GM23248 (cell line): Measurements from ENCODE around the gene GPC1. TPM values are rescaled to one million over a fixed set of nuclear protein-coding genes. Genes with fewer than 3 reads are reported as not detected.

Source experiments
- DNase-seq: peaks from one replicate; pipeline ENCODE4 v3.0.0-alpha.2; 2015
- H2AFZ ChIP-seq: fragments of 200-600 bp; sonication (generic); 2 replicates; pipeline ENCODE4 v1.6.1; 2016; ENCODE audit warnings: antibody characterized with exemption
- H3F3A ChIP-seq: fragments of 200-600 bp; sonication (generic); 2 replicates; pipeline ENCODE4 v1.6.1; 2016; ENCODE audit warnings: mild to moderate bottlenecking, antibody characterized with exemption, mixed run types; ENCODE audit not compliant: insufficient read depth
- H3K27ac ChIP-seq: fragments of 200-600 bp; sonication (generic); 2 replicates; pipeline ENCODE4 v1.5.1; 2016; ENCODE audit warnings: mild to moderate bottlenecking
- H3K27me3 ChIP-seq: fragments of 200-600 bp; sonication (generic); replicated peaks from 2 replicates; pipeline ENCODE4 v1.6.1; 2016; ENCODE audit warnings: mild to moderate bottlenecking; ENCODE audit not compliant: insufficient read depth
- H3K36me3 ChIP-seq: fragments of 200-600 bp; sonication (generic); 2 replicates; pipeline ENCODE4 v1.6.1; 2016; ENCODE audit warnings: low read depth, mild to moderate bottlenecking
- H3K4me1 ChIP-seq: fragments of 200-600 bp; sonication (generic); 2 replicates; pipeline ENCODE4 v1.6.1; 2016; ENCODE audit warnings: mild to moderate bottlenecking; ENCODE audit not compliant: insufficient read depth
- H3K4me2 ChIP-seq: fragments of 200-600 bp; sonication (generic); one replicate; pipeline ENCODE4 v1.6.1; 2016; ENCODE audit warnings: mild to moderate bottlenecking; ENCODE audit not compliant: unreplicated experiment
- H3K4me3 ChIP-seq: fragments of 200-600 bp; sonication (generic); 2 replicates; pipeline ENCODE4 v1.5.1; 2016; ENCODE audit warnings: mild to moderate bottlenecking
- H3K79me2 ChIP-seq: fragments of 200-600 bp; sonication (generic); 2 replicates; pipeline ENCODE4 v1.6.1; 2016; ENCODE audit warnings: mild to moderate bottlenecking; ENCODE audit not compliant: insufficient read depth
- H3K9ac ChIP-seq: fragments of 200-600 bp; sonication (generic); 2 replicates; pipeline ENCODE4 v1.6.1; 2016; ENCODE audit warnings: mild to moderate bottlenecking
- H3K9me2 ChIP-seq: fragments of 200-600 bp; sonication (generic); 2 replicates; pipeline ENCODE4 v1.6.1; 2016; ENCODE audit warnings: mixed run types, mild to moderate bottlenecking, moderate library complexity; ENCODE audit not compliant: insufficient read depth
- H3K9me3 ChIP-seq: fragments of 200-600 bp; sonication (generic); one replicate; pipeline ENCODE4 v1.6.1; 2017; ENCODE audit warnings: low read depth
- H4K20me1 ChIP-seq: fragments of 200-600 bp; sonication (generic); 2 replicates; pipeline ENCODE4 v1.6.0; 2016; ENCODE audit not compliant: insufficient read depth
- EZH2 ChIP-seq: fragments of 200-600 bp; sonication (generic); IDR thresholded peaks from 2 replicates; pipeline ENCODE4 v1.6.1; 2018; ENCODE audit warnings: antibody characterized with exemption, mild to moderate bottlenecking; ENCODE audit not compliant: insufficient read depth, poor library complexity, severe bottlenecking
- EZH2phosphoT487 ChIP-seq: fragments of 200-600 bp; sonication (generic); IDR thresholded peaks from 2 replicates; pipeline ENCODE4 v1.6.1; 2018; ENCODE audit warnings: antibody characterized with exemption, moderate library complexity, mild to moderate bottlenecking, low read depth; ENCODE audit not compliant: insufficient read depth
- WGBS, 2 experiments: methylation state at CpG; one replicate each; pipeline ENCODE4 v1.1.6; 2015 to 2017; ENCODE audit warnings: low lambda C conversion rate in 2 of 2, low coverage in 1 of 2; ENCODE audit errors: missing lambda C conversion rate in 2 of 2; 5-methylcytosine and 5-hydroxymethylcytosine counted together
- in situ Hi-C: fragments of 300-500 bp; cut with MboI; formaldehyde crosslinking; loops from 2 replicates; pipeline ENCODE4 v1.15.0; 2020
- polyA plus RNA-seq: library from polyadenylated mRNA; unstranded; fragments of >200 nt; fragmentation: Nextera tagmentation; extraction: Ambion mirVana; gene quantifications from 2 replicates; pipeline ENCODE4 v1.2.1, GENCODE V29; 2016
- total RNA-seq: library from RNA; depleted of rRNA; stranded (reverse); fragments of >200 nt; shearing (Covaris generic); gene quantifications from 2 replicates; pipeline ENCODE4 v1.2.3, GENCODE V29; 2014

The GPC1 gene
- total and polyA plus RNA-seq, 2 experiments from 2014 or later = 66.4 to 88.2 TPM

DNA sequence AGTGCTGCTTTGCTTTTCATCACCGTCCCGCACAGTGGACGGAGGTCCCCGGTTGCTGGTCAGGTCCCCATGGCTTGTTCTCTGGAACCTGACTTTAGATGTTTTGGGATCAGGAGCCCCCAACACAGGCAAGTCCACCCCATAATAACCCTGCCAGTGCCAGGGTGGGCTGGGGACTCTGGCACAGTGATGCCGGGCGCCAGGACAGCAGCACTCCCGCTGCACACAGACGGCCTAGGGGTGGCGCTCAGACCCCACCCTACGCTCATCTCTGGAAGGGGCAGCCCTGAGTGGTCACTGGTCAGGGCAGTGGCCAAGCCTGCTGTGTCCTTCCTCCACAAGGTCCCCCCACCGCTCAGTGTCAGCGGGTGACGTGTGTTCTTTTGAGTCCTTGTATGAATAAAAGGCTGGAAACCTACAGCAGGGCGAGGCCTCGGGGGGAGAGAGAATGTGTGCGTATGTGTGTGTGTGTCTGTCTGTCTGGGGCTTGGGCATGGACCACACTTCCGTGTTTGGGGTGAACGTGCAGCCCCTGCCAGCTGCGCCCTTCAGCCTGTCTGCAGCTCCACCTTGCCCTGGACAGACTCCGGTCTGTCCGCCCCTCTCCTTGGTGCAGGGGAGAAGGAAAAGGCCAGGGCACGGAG, 32.3 kb downstream of the GPC1 start:
- DNase-seq = no peak
- H3K27ac ChIP-seq = no peak overlapping the region
- H3K9me2 ChIP-seq = no peaks in the 10 kb centered on the region
- H3K4me1 ChIP-seq = no peaks in the 10 kb centered on the region
- no peaks in the 10 kb centered on the region for H3K79me2 ChIP-seq
- H4K20me1 ChIP-seq = no peaks in the 10 kb centered on the region
- H3F3A ChIP-seq = no peaks in the 10 kb centered on the region
- no peak overlapping the region for H3K4me3 ChIP-seq
- H2AFZ ChIP-seq = no peak overlapping the region
- TF ChIP-seq EZH2 = no peak
- no peak for TF ChIP-seq EZH2phosphoT487
- no peak overlapping the region for H3K9ac ChIP-seq
- 87 to 88% methylated on average over 16 to 22 of the region's 22 CpGs for WGBS, 2 experiments
- H3K4me2 ChIP-seq = no peak overlapping the region
- H3K27me3 ChIP-seq = no peaks in the 10 kb centered on the region
- no peaks in the 10 kb centered on the region for H3K36me3 ChIP-seq
- in situ Hi-C loops = no loop called here
- H3K9me3 ChIP-seq = no peaks in the 10 kb centered on the region

DNA sequence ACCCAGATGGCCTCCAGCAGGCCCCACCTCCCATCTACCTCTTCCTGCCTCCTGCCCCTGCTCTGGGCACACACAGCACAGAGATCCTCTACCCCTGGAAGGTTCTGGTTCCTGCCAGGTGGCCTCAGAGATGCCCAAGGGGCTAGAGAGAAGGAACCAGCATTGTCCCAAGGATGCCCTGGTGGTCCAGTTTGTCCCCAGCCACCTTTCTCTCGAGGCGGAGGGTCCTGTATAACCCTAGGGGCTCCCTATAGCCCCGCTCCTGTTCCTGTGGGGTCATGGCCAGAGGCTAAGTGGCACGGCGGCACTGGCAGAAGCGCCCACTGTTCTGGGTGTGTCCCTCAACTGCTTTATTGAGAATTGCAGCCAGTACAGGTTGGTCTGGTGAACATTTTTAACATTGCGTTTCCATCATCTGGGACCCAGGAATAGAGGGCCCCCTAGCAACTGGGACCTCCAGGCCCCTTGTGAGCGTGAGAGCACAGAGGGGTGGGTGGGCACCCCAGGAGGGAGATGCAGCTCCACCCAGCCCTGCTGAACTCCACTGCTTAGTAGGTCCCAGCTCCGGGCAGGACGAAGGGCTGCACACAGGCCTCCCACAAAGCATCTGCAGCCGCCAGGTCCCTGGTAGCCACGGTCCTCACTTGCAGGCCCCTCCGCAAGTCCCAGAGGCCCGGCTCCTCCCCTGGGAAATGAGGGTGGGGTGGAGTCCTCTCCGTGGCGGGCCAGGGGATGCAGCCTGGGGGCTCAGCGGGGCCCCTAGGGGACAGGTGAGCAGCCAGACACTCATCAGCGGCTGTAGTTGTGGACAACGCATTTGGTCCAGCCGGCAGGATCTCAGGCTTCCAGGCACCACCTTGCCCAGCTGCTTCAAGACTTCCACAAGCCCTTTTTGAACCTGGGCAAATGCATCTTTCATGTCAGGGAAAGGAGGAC, 33.1 kb downstream of the GPC1 start:
- no peaks in the 10 kb centered on the region for H3K4me1 ChIP-seq
- H3K36me3 ChIP-seq = no peaks in the 10 kb centered on the region
- H3K27me3 ChIP-seq = no peaks in the 10 kb centered on the region
- no peak overlapping the region for H3K9ac ChIP-seq
- no peaks in the 10 kb centered on the region for H3K9me2 ChIP-seq
- H3K9me3 ChIP-seq = no peaks in the 10 kb centered on the region
- WGBS, 2 experiments = 64% methylated on average over 20 of the region's 20 CpGs
- H2AFZ ChIP-seq = no peak overlapping the region
- no peak overlapping the region for H3K4me3 ChIP-seq
- no peaks in the 10 kb centered on the region for H3K79me2 ChIP-seq
- H3F3A ChIP-seq = no peaks in the 10 kb centered on the region
- TF ChIP-seq EZH2phosphoT487 (no peak), EZH2 (no peak)
- H3K27ac ChIP-seq = no peak overlapping the region
- DNase-seq = no peak
- no peaks in the 10 kb centered on the region for H4K20me1 ChIP-seq
- in situ Hi-C loops = no loop called here
- H3K4me2 ChIP-seq = no peak overlapping the region

DNA sequence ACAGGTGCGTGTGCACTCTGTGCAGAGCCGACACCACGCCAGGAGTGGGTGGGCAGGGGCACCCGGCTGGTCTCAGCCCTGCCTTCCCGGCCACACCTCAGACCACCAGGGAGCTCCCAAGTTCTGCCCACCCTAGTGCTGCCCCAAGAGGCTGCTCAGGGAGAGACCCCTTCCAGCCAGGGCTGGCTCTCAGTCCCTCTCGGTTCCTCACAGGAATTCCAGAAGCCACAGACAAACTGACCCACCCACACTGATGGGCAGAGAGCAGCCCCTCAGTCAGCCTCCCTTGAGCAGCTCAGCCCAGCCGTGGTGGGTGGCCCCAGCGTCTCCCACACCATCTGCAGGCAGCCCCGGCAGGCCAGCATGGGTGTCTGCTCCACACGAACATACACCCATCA, 33.8 kb downstream of the GPC1 start:
- H3K27me3 ChIP-seq = no peaks in the 10 kb centered on the region
- no peaks in the 10 kb centered on the region for H3K36me3 ChIP-seq
- no peak overlapping the region for H3K4me2 ChIP-seq
- H3K9me2 ChIP-seq = no peaks in the 10 kb centered on the region
- no peaks in the 10 kb centered on the region for H3K4me1 ChIP-seq
- no peak overlapping the region for H2AFZ ChIP-seq
- no peaks in the 10 kb centered on the region for H3F3A ChIP-seq
- H3K9ac ChIP-seq = no peak overlapping the region
- WGBS, 2 experiments = 50 to 57% methylated on average over 10 of the region's 10 CpGs
- in situ Hi-C loops = no loop called here
- H3K4me3 ChIP-seq = no peak overlapping the region
- no peak for TF ChIP-seq EZH2
- TF ChIP-seq EZH2phosphoT487 = no peak
- H3K79me2 ChIP-seq = no peaks in the 10 kb centered on the region
- DNase-seq = no peak
- no peaks in the 10 kb centered on the region for H4K20me1 ChIP-seq
- no peaks in the 10 kb centered on the region for H3K9me3 ChIP-seq
- H3K27ac ChIP-seq = no peak overlapping the region

DNA sequence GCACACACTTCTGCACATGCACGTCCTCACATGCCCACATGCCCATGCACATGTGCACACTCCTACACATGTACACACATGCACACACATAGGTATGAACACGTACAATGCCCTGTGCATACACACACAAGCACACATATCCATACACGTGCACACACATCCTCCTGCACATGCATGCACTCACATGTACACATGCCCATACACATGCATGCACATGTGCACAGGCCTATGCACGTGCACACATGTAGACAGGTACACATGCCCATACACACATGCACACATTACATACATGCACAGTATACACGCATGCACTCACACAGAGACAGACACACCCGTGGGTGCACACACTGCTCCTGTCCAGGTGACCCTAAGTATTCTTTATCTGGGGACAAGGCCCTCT, 34.3 kb downstream of the GPC1 start:
- H3K4me2 ChIP-seq = no peak overlapping the region
- DNase-seq = no peak
- in situ Hi-C loops = no loop called here
- H3K4me1 ChIP-seq = no peaks in the 10 kb centered on the region
- no peaks in the 10 kb centered on the region for H3K79me2 ChIP-seq
- no peaks in the 10 kb centered on the region for H4K20me1 ChIP-seq
- no peaks in the 10 kb centered on the region for H3F3A ChIP-seq
- H3K9ac ChIP-seq = no peak overlapping the region
- TF ChIP-seq EZH2phosphoT487 (no peak), EZH2 (no peak)
- 85 to 86% methylated on average over 6 of the region's 6 CpGs for WGBS, 2 experiments
- H3K27ac ChIP-seq = no peak overlapping the region
- H3K4me3 ChIP-seq = no peak overlapping the region
- H3K36me3 ChIP-seq = no peaks in the 10 kb centered on the region
- no peaks in the 10 kb centered on the region for H3K9me2 ChIP-seq
- H3K27me3 ChIP-seq = no peaks in the 10 kb centered on the region
- no peak overlapping the region for H2AFZ ChIP-seq
- H3K9me3 ChIP-seq = no peaks in the 10 kb centered on the region
